Neural cell (in vitro differentiated cells): Measurements from ENCODE around the gene FAM131B.

ENCODE experiments used
- CTCF ChIP-seq: fragments of 450-650 bp; IDR thresholded peaks from 2 replicates; pipeline ENCODE4 v1.5.1; 2014; ENCODE audit warnings: antibody characterized with exemption, mild to moderate bottlenecking, moderate library complexity; ENCODE audit not compliant: poor library complexity, severe bottlenecking
- EZH2 ChIP-seq: fragments of 200-600, 300-800 bp; shearing (Covaris generic), sonication (generic); IDR thresholded peaks from 2 replicates; pipeline ENCODE4 v1.6.1; 2014; ENCODE audit warnings: antibody characterized with exemption, low read length, borderline replicate concordance, mild to moderate bottlenecking; ENCODE audit not compliant: insufficient read depth, poor library complexity, severe bottlenecking
- REST ChIP-seq: IDR thresholded peaks from 2 replicates; pipeline ENCODE4 v1.6.1; 2012; ENCODE audit warnings: borderline replicate concordance

GRCh38 chr7:143384661-143385631 lies 22.4 kb upstream of the FAM131B start:
- TF ChIP-seq REST = no peak
- no peak for TF ChIP-seq CTCF
- no peak for TF ChIP-seq EZH2
